Epithelial cell of esophagus (primary cell): Measurements from ENCODE around the gene MAN1A2.
"Not testable (repeated sequence)": the region's sequence is repeated elsewhere in the genome, so short reads cannot be mapped to it uniquely, and the experiment has no call there.

Experiments
- DNase-seq: peaks from one replicate; pipeline ENCODE4 v3.0.0; 2010; ENCODE audit warnings: low read depth
- H3K4me3 ChIP-seq: 2 replicates; pipeline ENCODE4 v1.5.1; 2011; ENCODE audit warnings: mild to moderate bottlenecking, low read length, control low read depth
- TF ChIP-seq, protein P1 (sequence below): IDR thresholded peaks from 2 replicates; pipeline ENCODE4 v1.5.1; 2011; ENCODE audit warnings: low read depth, mild to moderate bottlenecking, low read length, control low read depth, inconsistent platforms; ENCODE audit not compliant: insufficient read depth; ENCODE audit errors: missing control alignments

The MAN1A2 gene

DNA sequence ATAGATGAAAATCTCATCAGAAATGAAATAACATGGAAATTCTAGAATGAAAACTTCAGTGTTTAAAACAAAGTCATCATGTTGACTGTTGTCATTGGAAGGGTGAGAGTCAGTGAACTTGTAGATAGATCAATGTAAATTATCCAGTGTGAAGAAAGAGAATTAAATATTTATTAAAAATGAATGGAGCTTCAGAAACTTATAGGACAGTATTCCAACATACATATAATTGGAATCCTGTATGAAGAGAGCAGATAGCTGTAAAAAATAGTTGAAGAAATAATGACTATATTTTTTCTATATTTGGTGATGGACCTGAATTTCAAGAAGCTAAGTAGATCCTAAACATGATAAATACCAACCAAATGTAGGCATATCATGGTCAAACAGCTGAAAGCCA lies 60.0 kb downstream of the MAN1A2 start:
- DNase-seq: no peak
- TF ChIP-seq, protein P1, sequence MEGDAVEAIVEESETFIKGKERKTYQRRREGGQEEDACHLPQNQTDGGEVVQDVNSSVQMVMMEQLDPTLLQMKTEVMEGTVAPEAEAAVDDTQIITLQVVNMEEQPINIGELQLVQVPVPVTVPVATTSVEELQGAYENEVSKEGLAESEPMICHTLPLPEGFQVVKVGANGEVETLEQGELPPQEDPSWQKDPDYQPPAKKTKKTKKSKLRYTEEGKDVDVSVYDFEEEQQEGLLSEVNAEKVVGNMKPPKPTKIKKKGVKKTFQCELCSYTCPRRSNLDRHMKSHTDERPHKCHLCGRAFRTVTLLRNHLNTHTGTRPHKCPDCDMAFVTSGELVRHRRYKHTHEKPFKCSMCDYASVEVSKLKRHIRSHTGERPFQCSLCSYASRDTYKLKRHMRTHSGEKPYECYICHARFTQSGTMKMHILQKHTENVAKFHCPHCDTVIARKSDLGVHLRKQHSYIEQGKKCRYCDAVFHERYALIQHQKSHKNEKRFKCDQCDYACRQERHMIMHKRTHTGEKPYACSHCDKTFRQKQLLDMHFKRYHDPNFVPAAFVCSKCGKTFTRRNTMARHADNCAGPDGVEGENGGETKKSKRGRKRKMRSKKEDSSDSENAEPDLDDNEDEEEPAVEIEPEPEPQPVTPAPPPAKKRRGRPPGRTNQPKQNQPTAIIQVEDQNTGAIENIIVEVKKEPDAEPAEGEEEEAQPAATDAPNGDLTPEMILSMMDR: no peak
- no peak overlapping the region for H3K4me3 ChIP-seq

GRCh38 chr1:117433943-117434342 lies 66.7 kb downstream of the MAN1A2 start:
- TF ChIP-seq, protein P1: no peak
- DNase-seq: no peak
- H3K4me3 ChIP-seq: no peak overlapping the region

DNA sequence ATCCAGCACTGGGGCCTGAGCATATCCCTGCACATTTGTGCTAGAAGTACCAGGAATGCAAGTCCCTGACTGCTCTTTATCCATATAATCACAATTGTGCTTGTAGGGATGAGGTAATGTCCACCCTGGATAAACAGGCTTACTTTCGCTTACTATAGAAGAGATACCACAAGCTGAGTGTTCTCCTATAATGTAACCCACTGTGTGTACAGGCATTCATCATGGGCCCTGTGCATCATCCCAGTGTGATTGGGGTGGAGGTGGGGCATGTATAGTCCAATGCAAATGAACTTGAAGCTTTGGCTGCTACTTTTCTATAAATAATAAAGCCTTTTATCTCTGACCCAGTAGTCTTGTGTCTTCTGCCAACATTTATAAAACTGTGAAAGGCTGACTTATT lies 69.3 kb downstream of the MAN1A2 start:
- peak; percentile 4 for DNase-seq
- H3K4me3 ChIP-seq: no peak overlapping the region
- TF ChIP-seq, protein P1: no peak

- no peak for DNase-seq
- H3K4me3 ChIP-seq: no peak overlapping the region
- TF ChIP-seq, protein P1: no peak
Observed at GRCh38 chr1:117447661-117448060, 80.4 kb downstream of the MAN1A2 start.

DNA sequence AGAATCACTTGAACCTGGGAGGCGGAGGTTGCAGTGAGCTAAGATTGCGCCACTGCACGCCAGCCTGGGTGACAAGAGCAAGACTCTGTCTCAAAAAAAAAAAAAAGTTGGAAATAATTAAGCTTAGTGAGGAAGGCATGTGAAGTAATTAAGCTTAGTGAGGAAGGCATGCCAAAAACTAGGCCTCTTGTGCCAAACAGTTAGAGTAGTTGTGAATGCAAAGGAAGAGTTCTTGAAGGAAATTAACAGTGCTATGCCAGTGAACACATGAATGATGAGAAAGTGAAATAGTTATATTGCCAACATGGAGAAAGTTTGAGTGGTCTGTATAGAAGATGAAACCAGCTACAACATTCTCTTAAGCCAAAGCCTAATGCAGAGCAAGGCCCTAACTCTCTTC lies 85.0 kb downstream of the MAN1A2 start:
- DNase-seq: no peak
- H3K4me3 ChIP-seq: no peak overlapping the region
- TF ChIP-seq, protein P1: no peak

DNA sequence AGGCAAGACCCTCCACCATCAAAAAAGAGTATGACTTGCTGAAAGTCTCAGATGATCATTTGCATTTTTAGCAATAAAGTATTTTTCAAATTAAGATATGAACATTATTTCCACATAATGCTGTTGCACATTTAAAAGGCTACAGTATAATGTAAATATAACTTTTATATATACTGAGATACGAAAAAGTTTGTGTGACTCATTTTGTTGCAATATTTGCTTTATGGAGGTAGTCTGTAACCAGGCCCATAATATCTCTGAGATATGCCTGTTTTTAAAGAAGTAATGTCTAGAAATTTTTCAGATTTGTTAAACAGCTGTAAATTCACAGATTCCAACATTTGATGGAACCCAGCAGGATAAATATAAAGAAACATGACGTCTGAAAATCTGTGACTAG lies 86.7 kb downstream of the MAN1A2 start:
- H3K4me3 ChIP-seq: no peak overlapping the region
- TF ChIP-seq, protein P1: no peak
- no peak for DNase-seq

DNA sequence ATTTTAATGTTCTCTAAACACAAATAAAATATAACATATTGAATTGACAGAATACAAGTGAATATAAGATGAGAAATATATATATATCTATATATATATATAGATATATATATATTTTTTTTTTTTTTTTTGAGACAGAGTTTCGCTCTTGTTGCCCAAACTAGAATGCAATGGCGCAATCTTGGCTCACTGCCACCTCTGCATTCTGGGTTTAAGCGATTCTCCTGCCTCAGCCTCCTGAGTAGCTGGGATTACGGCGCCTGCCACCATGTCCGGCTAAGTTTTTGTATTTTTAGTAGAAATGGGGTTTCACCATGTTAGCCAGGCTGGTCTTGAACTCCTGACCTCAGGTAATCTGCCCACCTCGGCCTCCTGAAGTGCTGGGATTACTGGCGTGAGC lies 91.2 kb downstream of the MAN1A2 start:
- DNase-seq, H3K4me3 ChIP-seq: not testable (repeated sequence)

- no peak overlapping the region for H3K4me3 ChIP-seq
- DNase-seq: peak; percentile 29
- TF ChIP-seq, protein P1: no peak
Observed at GRCh38 chr1:117466761-117467160, 99.5 kb downstream of the MAN1A2 start.
